B cell (primary cell): ENCODE data around the gene KRTAP3-3. TPM values are rescaled to one million over a fixed set of nuclear protein-coding genes. Genes with fewer than 3 reads are reported as not detected.

ENCODE experiments used
- ATAC-seq: fragments of 200-7000 bp; cut with Tn5 transposase; one replicate; pipeline ENCODE4 v1.10.0; 2021; ENCODE audit warnings: low read depth, mild to moderate bottlenecking, moderate number of reproducible peaks, moderate library complexity
- CTCF ChIA-PET: fragments of 350-600 bp; sonication (Branson Sonifier 250); formaldehyde crosslinking; loops from one replicate; lab custom pipeline; 2021; ENCODE audit warnings: antibody characterized with exemption, inconsistent platforms; lab: Charles Lee
- POLR2A ChIA-PET: fragments of 350-600 bp; sonication (Branson Sonifier 250); formaldehyde crosslinking; loops from one replicate; lab custom pipeline; 2021; ENCODE audit warnings: antibody characterized with exemption; lab: Charles Lee
- DNase-seq: peaks from one replicate; pipeline ENCODE4 v3.0.0; 2013
- H2AFZ ChIP-seq: 2 replicates; pipeline ENCODE4 v1.6.1; 2012; ENCODE audit warnings: mild to moderate bottlenecking, low read depth, low read length; ENCODE audit not compliant: insufficient read depth, poor library complexity, severe bottlenecking
- H3K27ac ChIP-seq, 2 donors: 1 replicate in 1 of 2; 2 replicates in 1 of 2; pipeline ENCODE4 v1.5.1; 2012 to 2013; ENCODE audit warnings: low read length in 2 of 2, mild to moderate bottlenecking in 2 of 2, moderate library complexity in 1 of 2
- H3K27me3 ChIP-seq, 4 experiments: fragments of 200-600 bp in 1 of 4; sonication (generic) in 1 of 4; replicated peaks in 1 of 4; 1 replicate in 2 of 4; 2 replicates in 2 of 4; pipeline versions ENCODE4 v1.6.1 to v1.7.0; 2013 to 2016; ENCODE audit warnings: low read length in 3 of 4, mild to moderate bottlenecking in 2 of 4, mixed read lengths in 1 of 4, moderate library complexity in 1 of 4; ENCODE audit not compliant: insufficient read depth in 4 of 4, control insufficient read depth in 3 of 4; ENCODE audit errors: control extremely low read depth in 1 of 4
- H3K36me3 ChIP-seq, 2 experiments: replicated peaks in 1 of 2; 1 replicate in 1 of 2; 2 replicates in 1 of 2; pipeline versions ENCODE4 v1.6.1 to v1.7.1; 2013; ENCODE audit warnings: low read length in 1 of 2; ENCODE audit not compliant: insufficient read depth in 2 of 2, control insufficient read depth in 1 of 2; ENCODE audit errors: control extremely low read depth in 1 of 2, extremely low read depth in 1 of 2
- H3K4me1 ChIP-seq, 2 donors: fragments of 200-600 bp in 1 of 2; sonication (generic) in 1 of 2; 1 replicate in 1 of 2; 2 replicates in 1 of 2; pipeline versions ENCODE4 v1.5.1 to v1.6.1; 2013 to 2017; ENCODE audit warnings: low read length in 2 of 2; ENCODE audit not compliant: control insufficient read depth in 2 of 2, insufficient read depth in 2 of 2
- H3K4me2 ChIP-seq: replicated peaks from 2 replicates; pipeline ENCODE3; 2012; ENCODE audit warnings: mild to moderate bottlenecking, low read depth, low read length; ENCODE audit not compliant: poor library complexity, severe bottlenecking
- H3K4me3 ChIP-seq, 5 experiments: fragments of 200-600 bp in 1 of 5; sonication (generic) in 1 of 5; 1 replicate in 3 of 5; 2 replicates in 2 of 5; pipeline versions ENCODE4 v1.5.1 to v1.7.0; 2011 to 2016; ENCODE audit warnings: low read length in 4 of 5, mild to moderate bottlenecking in 4 of 5, low read depth in 2 of 5, control low read depth in 1 of 5, moderate library complexity in 1 of 5; ENCODE audit not compliant: insufficient read depth in 1 of 5; ENCODE audit errors: control extremely low read depth in 1 of 5, extremely low read depth in 1 of 5
- H3K79me2 ChIP-seq: fragments of 200-600 bp; sonication (generic); one replicate; pipeline ENCODE4 v1.6.0; 2016; ENCODE audit warnings: low read length; ENCODE audit not compliant: control insufficient read depth, insufficient read depth
- H3K9ac ChIP-seq: fragments of 200-600 bp; sonication (generic); 2 replicates; pipeline ENCODE4 v1.6.1; 2017; ENCODE audit warnings: mild to moderate bottlenecking, low read length, moderate library complexity
- H3K9me3 ChIP-seq, 3 donors: one replicate each; pipeline versions ENCODE4 v1.6.1 to v1.7.1; 2013; ENCODE audit warnings: low read length in 2 of 3; ENCODE audit not compliant: control insufficient read depth in 2 of 3, insufficient read depth in 1 of 3; ENCODE audit errors: control extremely low read depth in 1 of 3
- H4K20me1 ChIP-seq: 2 replicates; pipeline ENCODE4 v1.6.0; 2012; ENCODE audit warnings: mild to moderate bottlenecking, low read length; ENCODE audit not compliant: insufficient read depth, control insufficient read depth, poor library complexity, severe bottlenecking
- H3K27ac Mint-ChIP-seq: one replicate; pipeline ENCODE4 v1.8.0; 2021; ENCODE audit warnings: mixed read lengths
- H3K27me3 Mint-ChIP-seq: one replicate; pipeline ENCODE4 v1.8.0; 2021; ENCODE audit warnings: mixed read lengths
- H3K4me1 Mint-ChIP-seq: one replicate; pipeline ENCODE4 v1.8.0; 2021; ENCODE audit warnings: mixed read lengths
- H3K4me3 Mint-ChIP-seq: one replicate; pipeline ENCODE4 v1.8.0; 2021; ENCODE audit warnings: mixed read lengths
- H3K9me3 Mint-ChIP-seq: one replicate; pipeline ENCODE4 v1.8.0; 2022; ENCODE audit warnings: mixed read lengths; ENCODE audit not compliant: insufficient read depth
- EZH2 ChIP-seq: IDR thresholded peaks from 2 replicates; pipeline ENCODE4 v1.6.1; 2012; ENCODE audit warnings: borderline replicate concordance, low read depth, mild to moderate bottlenecking, moderate library complexity, low read length; ENCODE audit not compliant: insufficient read depth, poor library complexity, severe bottlenecking
- WGBS: methylation state at CpG from one replicate; pipeline ENCODE4 v1.1.5; 2013; ENCODE audit warnings: missing lambda C conversion rate; ENCODE audit not compliant: insufficient coverage; 5-methylcytosine and 5-hydroxymethylcytosine counted together
- intact Hi-C: fragments of 100-400 bp; cut with micrococcal nuclease; formaldehyde crosslinking; loops from one replicate; pipeline ENCODE4 v1.10.0; 2022
- polyA plus RNA-seq: library from polyadenylated mRNA; depleted of rRNA; stranded (reverse); fragments of >200 nt; gene quantifications from 2 replicates; pipeline ENCODE4 v1.2.3, GENCODE V29; 2012
- total RNA-seq, 2 donors: library from RNA; stranded (reverse); fragments of 120-200 nt in 1 of 2; gene quantifications; 1 replicate in 1 of 2; 2 replicates in 1 of 2; pipeline versions ENCODE4 v1.2.3 to v1.2.4, GENCODE V29; 2013 to 2022
- TF ChIP-seq, protein P1 (sequence below): fragments of 200-600 bp; IDR thresholded peaks from one replicate; pipeline ENCODE4 v1.8.0; 2022; ENCODE audit warnings: antibody characterized with exemption, mild to moderate bottlenecking

KRTAP3-3 gene
- total and polyA plus RNA-seq, 2 donors (not counting 1 experiment from before 2014, with no cell fraction given), result not detected

GRCh38 chr17:40966848-40967247 lies 27.1 kb downstream of the KRTAP3-3 start, which contains the start of gene KRT39:
Gene KRT39, minus strand, starts transcription at chr17:40966948. Its CDS starts 92 bp downstream, at chr17:40966856.
- TF ChIP-seq, protein P1, sequence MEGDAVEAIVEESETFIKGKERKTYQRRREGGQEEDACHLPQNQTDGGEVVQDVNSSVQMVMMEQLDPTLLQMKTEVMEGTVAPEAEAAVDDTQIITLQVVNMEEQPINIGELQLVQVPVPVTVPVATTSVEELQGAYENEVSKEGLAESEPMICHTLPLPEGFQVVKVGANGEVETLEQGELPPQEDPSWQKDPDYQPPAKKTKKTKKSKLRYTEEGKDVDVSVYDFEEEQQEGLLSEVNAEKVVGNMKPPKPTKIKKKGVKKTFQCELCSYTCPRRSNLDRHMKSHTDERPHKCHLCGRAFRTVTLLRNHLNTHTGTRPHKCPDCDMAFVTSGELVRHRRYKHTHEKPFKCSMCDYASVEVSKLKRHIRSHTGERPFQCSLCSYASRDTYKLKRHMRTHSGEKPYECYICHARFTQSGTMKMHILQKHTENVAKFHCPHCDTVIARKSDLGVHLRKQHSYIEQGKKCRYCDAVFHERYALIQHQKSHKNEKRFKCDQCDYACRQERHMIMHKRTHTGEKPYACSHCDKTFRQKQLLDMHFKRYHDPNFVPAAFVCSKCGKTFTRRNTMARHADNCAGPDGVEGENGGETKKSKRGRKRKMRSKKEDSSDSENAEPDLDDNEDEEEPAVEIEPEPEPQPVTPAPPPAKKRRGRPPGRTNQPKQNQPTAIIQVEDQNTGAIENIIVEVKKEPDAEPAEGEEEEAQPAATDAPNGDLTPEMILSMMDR, result no peak
- no peak for TF ChIP-seq EZH2
- H3K9me3 ChIP-seq, result peaks cover 0 to 2% (median 0%) of the 10 kb centered on the region in 3 donors
- ChIA-PET POLR2A (no interaction called here), CTCF (interaction anchor here (1.2 kb wide), 2 partner anchors 15 to 355 kb away, joined by 3 read pairs; no protein-coding TSS in a partner anchor)
- H3K9ac ChIP-seq, result no peak within 1 kb of the TSS
- no peaks in the 10 kb centered on the region for H3K36me3 ChIP-seq
- H3K27ac Mint-ChIP-seq, result no peak within 1 kb of the TSS
- H3K4me1 Mint-ChIP-seq, result no peaks in the 10 kb centered on the region
- H3K79me2 ChIP-seq, result no peaks in the 10 kb centered on the region
- H2AFZ ChIP-seq, result no peak within 1 kb of the TSS
- DNase-seq, result no peak
- H4K20me1 ChIP-seq, result no peaks in the 10 kb centered on the region
- no peaks in the 10 kb centered on the region for H3K4me1 ChIP-seq
- H3K4me3 Mint-ChIP-seq, result no peak within 1 kb of the TSS
- no peak within 1 kb of the TSS for H3K4me3 ChIP-seq
- intact Hi-C loops, result loop anchor here (10.0 kb wide), 1 partner anchor 228 kb away; no protein-coding TSS in a partner anchor
- no peak within 1 kb of the TSS for H3K27ac ChIP-seq
- no CpG with 5 or more reads among the region's 1 CpG for WGBS
- peaks cover 0 to 3% (median 0%) of the 10 kb centered on the region in 4 experiments for H3K27me3 ChIP-seq
- ATAC-seq, result no peak
- H3K9me3 Mint-ChIP-seq, result peaks cover 5% of the 10 kb centered on the region
- H3K4me2 ChIP-seq, result no peak within 1 kb of the TSS
- H3K27me3 Mint-ChIP-seq, result peaks cover 32% of the 10 kb centered on the region

DNA sequence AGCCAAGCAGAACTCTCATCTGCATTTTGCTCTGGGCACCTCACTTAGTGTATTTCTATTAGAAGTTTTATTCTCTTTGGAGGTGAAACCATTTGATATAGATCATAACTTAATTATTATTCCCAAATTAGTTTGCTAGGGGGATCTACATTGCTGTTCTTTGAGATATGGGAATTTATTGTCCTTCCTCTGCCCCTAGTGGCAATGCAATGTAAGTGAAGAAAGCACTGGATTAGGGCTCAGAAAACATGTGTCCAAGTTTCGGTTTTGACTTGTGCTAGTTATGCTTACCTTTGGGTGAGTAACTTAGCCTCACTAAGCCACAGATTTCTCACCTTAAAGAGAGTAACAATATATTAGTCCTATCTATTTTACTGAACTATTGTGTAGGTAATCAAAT lies 30.1 kb downstream of the KRTAP3-3 start:
- Histone ChIP-seq H3K9me3 (peaks cover 0 to 2% (median 0%) of the 10 kb centered on the region in 3 donors), H3K4me3 (no peak overlapping the region), H3K4me1 (no peaks in the 10 kb centered on the region), H3K9ac (no peak overlapping the region), H3K27ac (no peak overlapping the region), H3K79me2 (no peaks in the 10 kb centered on the region), H3K27me3 (no peaks in the 10 kb centered on the region), H3K4me2 (no peak overlapping the region), H3K36me3 (no peaks in the 10 kb centered on the region), H2AFZ (no peak overlapping the region), H4K20me1 (no peaks in the 10 kb centered on the region)
- ChIA-PET POLR2A (no interaction called here), CTCF (interaction anchor here (0.9 to 1.5 kb wide), 2 partner anchors 12 to 108 kb away, joined by 3 read pairs; no protein-coding TSS in a partner anchor)
- Mint-ChIP-seq H3K4me3 (no peak overlapping the region), H3K27ac (no peak overlapping the region), H3K4me1 (no peaks in the 10 kb centered on the region), H3K27me3 (peaks cover 30% of the 10 kb centered on the region), H3K9me3 (peaks cover 5% of the 10 kb centered on the region)
- no peak for TF ChIP-seq EZH2
- TF ChIP-seq, protein P1, result peak; percentile 70
- no CpG with 5 or more reads among the region's 1 CpG for WGBS
- intact Hi-C loops, result loop anchor here (10.0 kb wide), 1 partner anchor 231 kb away; no protein-coding TSS in a partner anchor
- ATAC-seq (no peak), DNase-seq (peak; percentile 28)
